GM12891 (cell line): ENCODE measurements around the gene YTHDF2.

Experiments used
- POLR2A ChIP-seq: IDR thresholded peaks from 2 replicates; pipeline ENCODE4 v1.6.1; 2011; ENCODE audit warnings: low read depth, low read length, control low read depth
- TAF1 ChIP-seq: IDR thresholded peaks from 2 replicates; pipeline ENCODE4 v1.6.1; 2011; ENCODE audit warnings: low read depth, low read length, control low read depth

DNA sequence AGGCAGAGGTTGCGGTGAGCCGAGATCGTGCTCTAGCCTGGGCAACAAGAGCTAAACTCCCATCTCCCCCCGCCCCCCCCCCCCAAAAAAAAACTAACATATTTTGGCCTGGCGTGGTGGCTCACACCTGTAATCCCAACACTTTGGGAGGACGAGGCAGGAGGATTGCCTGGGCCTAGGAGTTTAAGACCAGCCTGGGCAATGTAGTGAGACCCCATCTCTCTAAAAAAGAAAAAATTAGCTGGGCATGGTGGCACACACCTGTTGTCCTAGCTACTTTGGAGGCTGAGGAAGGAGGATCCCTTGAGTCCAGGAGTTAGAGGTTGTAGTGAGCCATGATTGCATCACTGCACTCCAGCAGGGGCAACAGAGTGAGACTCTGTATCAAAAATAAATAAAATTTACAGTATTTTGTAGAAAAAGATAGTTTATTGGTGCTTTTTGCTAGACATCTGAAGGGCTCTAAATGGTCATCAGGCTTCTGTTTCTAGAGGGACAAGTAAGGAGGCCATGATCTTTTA lies 9.0 kb downstream of the YTHDF2 start:
- TF ChIP-seq POLR2A (no peak), TAF1 (no peak)
